ACC112 (cell line): Measurements from ENCODE around the gene NDUFB2.

Experiments
- H2AFZ ChIP-seq: fragments of 200-600 bp; sonication (generic); one replicate; pipeline ENCODE4 v1.6.0; 2017; ENCODE audit warnings: antibody characterized with exemption, low read length; ENCODE audit not compliant: unreplicated experiment
- H3K27ac ChIP-seq: fragments of 200-600 bp; sonication (generic); 2 replicates; pipeline ENCODE4 v1.5.1; 2014; ENCODE audit warnings: low read depth, mild to moderate bottlenecking, antibody characterized with exemption, low read length, moderate library complexity
- H3K27me3 ChIP-seq: fragments of 200-600 bp; sonication (generic); 2 replicates; pipeline ENCODE4 v1.6.1; 2014; ENCODE audit warnings: mild to moderate bottlenecking, antibody characterized with exemption, low read length, moderate library complexity, mixed read lengths; ENCODE audit not compliant: insufficient read depth
- H3K36me3 ChIP-seq: fragments of 200-600 bp; sonication (generic); 2 replicates; pipeline ENCODE4 v1.6.1; 2016; ENCODE audit warnings: mild to moderate bottlenecking, antibody characterized with exemption, low read length, moderate library complexity, mixed read lengths; ENCODE audit not compliant: insufficient read depth
- H3K4me1 ChIP-seq: fragments of 200-600 bp; sonication (generic); one replicate; pipeline ENCODE4 v1.6.1; 2016; ENCODE audit warnings: low read length, mixed read lengths; ENCODE audit not compliant: insufficient read depth, unreplicated experiment, control insufficient read depth
- H3K4me3 ChIP-seq: fragments of 200-600 bp; sonication (generic); 2 replicates; pipeline ENCODE4 v1.5.1; 2014; ENCODE audit warnings: mild to moderate bottlenecking, low read depth, low read length
- H3K79me2 ChIP-seq: fragments of 200-600 bp; sonication (generic); one replicate; pipeline ENCODE4 v1.6.0; 2016; ENCODE audit warnings: low read length; ENCODE audit not compliant: control insufficient read depth, unreplicated experiment, insufficient read depth

Gene NDUFB2

DNA sequence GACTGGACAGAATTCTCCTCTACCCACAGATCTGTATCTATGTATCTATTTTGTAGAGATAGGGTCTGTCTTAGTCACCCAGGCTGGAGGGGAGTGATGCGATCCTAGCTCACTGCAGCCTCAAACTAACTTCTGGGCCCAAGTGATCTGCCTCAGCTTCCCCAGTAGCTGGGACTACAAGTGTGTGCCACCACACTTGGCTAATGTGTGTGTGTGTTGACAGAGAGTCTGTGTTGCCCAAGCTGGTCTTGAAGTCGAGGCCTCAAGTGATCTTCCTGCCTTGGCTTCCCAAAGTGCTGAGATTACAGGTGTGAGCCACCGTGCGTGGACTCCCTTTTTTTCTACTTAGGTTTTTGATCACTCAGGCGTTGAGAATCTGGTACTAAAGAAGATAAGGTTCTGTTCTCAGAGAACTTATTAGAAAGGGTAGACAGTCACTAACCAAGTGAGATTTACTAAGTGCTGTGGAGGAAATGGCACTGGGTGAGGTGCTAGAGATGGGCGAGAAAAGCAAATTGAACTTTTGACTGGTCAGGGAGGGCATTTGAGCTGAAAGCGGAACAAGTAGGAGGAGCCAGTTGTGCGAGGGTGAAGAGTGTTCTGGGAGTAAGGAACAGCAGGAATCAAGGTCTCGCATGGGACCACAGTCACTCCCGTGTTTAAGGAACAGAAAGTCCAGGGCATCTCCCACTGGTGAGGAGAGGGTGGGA lies 18.0 kb downstream of the NDUFB2 start:
- Histone ChIP-seq H3K4me3 (no peak overlapping the region), H3K79me2 (no peaks in the 10 kb centered on the region), H3K36me3 (peaks cover 3% of the 10 kb centered on the region; the same call in 1 of the 2 replicates), H3K4me1 (no peaks in the 10 kb centered on the region), H2AFZ (no peak overlapping the region), H3K27me3 (no peaks in the 10 kb centered on the region), H3K27ac (no peak overlapping the region)

GRCh38 chr7:140719721-140720120 lies 23.2 kb downstream of the NDUFB2 start:
- H2AFZ ChIP-seq, result no peak overlapping the region
- no peaks in the 10 kb centered on the region for H3K36me3 ChIP-seq
- no peaks in the 10 kb centered on the region for H3K4me1 ChIP-seq
- no peak overlapping the region for H3K4me3 ChIP-seq
- no peak overlapping the region for H3K27ac ChIP-seq
- H3K79me2 ChIP-seq, result no peaks in the 10 kb centered on the region
- H3K27me3 ChIP-seq, result no peaks in the 10 kb centered on the region

- no peak overlapping the region for H2AFZ ChIP-seq
- no peak overlapping the region for H3K27ac ChIP-seq
- no peaks in the 10 kb centered on the region for H3K36me3 ChIP-seq
- no peaks in the 10 kb centered on the region for H3K27me3 ChIP-seq
- H3K4me3 ChIP-seq, result no peak overlapping the region
- H3K4me1 ChIP-seq, result no peaks in the 10 kb centered on the region
- H3K79me2 ChIP-seq, result no peaks in the 10 kb centered on the region
These were observed 25.7 kb downstream of the NDUFB2 start for GRCh38 chr7:140722254-140722653.

DNA sequence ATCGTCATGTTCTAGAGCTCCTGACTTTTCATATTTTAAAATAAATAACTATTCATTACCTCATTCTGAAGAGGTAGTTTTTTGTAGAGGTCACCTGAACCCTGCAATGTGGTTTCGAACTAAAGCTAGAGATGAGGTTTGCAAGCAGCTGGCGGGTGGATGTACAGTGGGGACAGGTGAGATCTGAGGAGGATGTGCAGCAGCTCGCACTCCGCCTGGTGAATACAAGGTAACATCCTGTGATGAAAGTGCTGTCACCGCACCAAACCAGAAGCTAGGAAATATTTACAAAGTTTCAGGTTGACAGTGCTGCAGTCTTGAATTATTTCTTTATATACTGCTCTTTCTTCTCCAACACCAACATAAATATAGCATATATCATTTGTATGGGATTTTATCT lies 26.5 kb downstream of the NDUFB2 start:
- Histone ChIP-seq H3K4me3 (no peak overlapping the region), H3K79me2 (no peaks in the 10 kb centered on the region), H3K4me1 (peaks cover 5% of the 10 kb centered on the region), H3K27ac (no peak overlapping the region), H3K36me3 (no peaks in the 10 kb centered on the region), H2AFZ (no peak overlapping the region), H3K27me3 (no peaks in the 10 kb centered on the region)

DNA sequence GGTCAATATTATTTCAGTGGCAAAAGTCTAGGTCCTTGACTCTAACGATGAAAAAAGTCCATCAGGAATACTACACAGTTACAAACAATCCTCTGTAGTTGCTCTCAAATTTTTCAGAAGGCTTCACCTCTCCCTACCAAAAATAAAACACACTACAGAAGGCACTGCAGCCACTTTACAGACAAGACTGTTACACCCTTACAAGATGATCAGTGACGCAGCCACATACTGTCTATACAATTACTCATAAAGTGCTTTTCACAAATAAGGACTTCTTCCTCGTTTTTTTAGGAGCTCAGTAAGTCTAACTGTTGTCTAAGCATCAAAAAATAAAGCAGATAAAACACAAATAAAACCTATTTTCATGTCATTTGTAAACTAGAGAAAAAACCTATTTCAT lies 27.1 kb downstream of the NDUFB2 start:
- Histone ChIP-seq H3K4me3 (no peak overlapping the region), H3K4me1 (peaks cover 9% of the 10 kb centered on the region), H3K79me2 (no peaks in the 10 kb centered on the region), H3K27me3 (no peaks in the 10 kb centered on the region), H2AFZ (no peak overlapping the region), H3K36me3 (no peaks in the 10 kb centered on the region), H3K27ac (no peak overlapping the region)

DNA sequence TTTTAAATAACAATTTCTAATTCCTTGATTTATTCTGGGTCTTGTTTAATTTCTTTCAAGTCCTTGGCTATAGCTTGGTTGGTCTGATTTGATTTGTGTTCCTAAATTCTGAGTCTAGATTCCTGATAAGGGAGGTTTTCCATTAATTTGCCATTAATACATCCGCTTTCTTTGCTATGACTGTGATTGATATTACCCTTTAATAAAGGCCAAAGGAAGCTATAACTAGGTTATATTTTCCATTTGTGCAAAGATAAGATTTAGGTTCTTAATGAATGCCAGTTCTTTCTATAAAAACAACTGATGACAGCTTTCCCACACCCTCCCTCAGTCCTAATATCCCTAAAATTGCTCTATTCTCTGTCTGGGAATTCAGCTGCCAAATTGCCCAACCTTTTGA lies 28.2 kb downstream of the NDUFB2 start:
- Histone ChIP-seq H3K27me3 (no peaks in the 10 kb centered on the region), H3K79me2 (no peaks in the 10 kb centered on the region), H3K27ac (no peak overlapping the region), H2AFZ (no peak overlapping the region), H3K4me3 (no peak overlapping the region), H3K36me3 (no peaks in the 10 kb centered on the region), H3K4me1 (peaks cover 9% of the 10 kb centered on the region)

- peaks cover 9% of the 10 kb centered on the region for H3K4me1 ChIP-seq
- H3K79me2 ChIP-seq, result no peaks in the 10 kb centered on the region
- H3K36me3 ChIP-seq, result no peaks in the 10 kb centered on the region
- no peak overlapping the region for H3K4me3 ChIP-seq
- no peak overlapping the region for H2AFZ ChIP-seq
- H3K27ac ChIP-seq, result no peak overlapping the region
- H3K27me3 ChIP-seq, result no peaks in the 10 kb centered on the region
These were observed 29.8 kb downstream of the NDUFB2 start for GRCh38 chr7:140726281-140726680.

DNA sequence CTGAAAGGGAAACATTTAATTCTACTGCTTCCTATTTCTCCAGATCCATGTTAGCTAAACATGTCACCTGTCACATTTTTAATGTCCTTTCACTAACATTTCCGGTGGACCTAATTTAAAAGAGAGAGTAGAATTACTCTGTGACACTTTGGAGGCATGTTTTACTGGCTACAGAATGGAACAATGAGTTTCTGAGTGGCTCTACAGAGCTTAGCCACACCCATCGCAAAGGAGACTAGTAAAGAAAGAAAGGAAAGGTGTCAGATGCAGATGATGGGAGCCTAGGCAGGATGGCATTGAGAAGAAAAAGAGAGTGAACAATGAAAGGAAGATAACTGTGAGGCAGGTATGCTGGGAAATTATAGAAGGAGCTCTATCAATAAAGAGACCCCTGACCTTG lies 35.9 kb downstream of the NDUFB2 start:
- no peaks in the 10 kb centered on the region for H3K79me2 ChIP-seq
- H3K27me3 ChIP-seq, result no peaks in the 10 kb centered on the region
- H3K4me1 ChIP-seq, result peaks cover 9% of the 10 kb centered on the region
- no peak overlapping the region for H3K4me3 ChIP-seq
- H3K36me3 ChIP-seq, result no peaks in the 10 kb centered on the region; the same call in 1 of the 2 replicates
- H2AFZ ChIP-seq, result no peak overlapping the region
- no peak overlapping the region for H3K27ac ChIP-seq

GRCh38 chr7:140734096-140734495 lies 37.6 kb downstream of the NDUFB2 start:
- H3K4me1 ChIP-seq, result no peaks in the 10 kb centered on the region
- no peaks in the 10 kb centered on the region for H3K79me2 ChIP-seq
- no peak overlapping the region for H2AFZ ChIP-seq
- no peaks in the 10 kb centered on the region; the same call in 1 of the 2 replicates for H3K36me3 ChIP-seq
- no peak overlapping the region for H3K27ac ChIP-seq
- no peak overlapping the region for H3K4me3 ChIP-seq
- no peaks in the 10 kb centered on the region for H3K27me3 ChIP-seq

GRCh38 chr7:140734729-140735128 lies 38.2 kb downstream of the NDUFB2 start:
- no peak overlapping the region for H3K27ac ChIP-seq

DNA sequence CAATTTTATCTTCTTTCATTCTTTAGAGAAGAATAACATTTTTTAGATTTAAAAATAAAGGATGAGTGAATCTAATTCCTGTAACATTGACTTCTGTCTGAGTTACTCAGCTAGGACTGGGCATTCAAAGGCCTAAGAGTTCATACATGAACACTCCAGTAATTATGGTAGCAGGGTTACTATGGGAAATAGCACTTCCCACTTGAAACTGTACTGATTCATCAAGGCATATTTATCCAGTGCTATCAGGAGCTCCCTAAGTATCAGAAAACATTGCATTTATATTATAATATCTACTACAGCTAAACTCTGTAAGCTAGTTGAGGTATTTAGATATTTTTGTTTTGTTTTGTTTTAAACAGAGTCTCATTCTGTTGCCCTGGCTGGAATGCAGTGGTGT lies 41.8 kb downstream of the NDUFB2 start:
- H3K27ac ChIP-seq, result no peak overlapping the region
- H3K79me2 ChIP-seq, result no peaks in the 10 kb centered on the region
- H2AFZ ChIP-seq, result no peak overlapping the region
- H3K4me1 ChIP-seq, result peaks cover 4% of the 10 kb centered on the region
- H3K36me3 ChIP-seq, result no peaks in the 10 kb centered on the region; the same call in 1 of the 2 replicates
- H3K27me3 ChIP-seq, result no peaks in the 10 kb centered on the region
- no peak overlapping the region for H3K4me3 ChIP-seq

More at GRCh38 chr7:140734729-140735128, 38.2 kb downstream of the NDUFB2 start:
- Histone ChIP-seq H2AFZ (no peak overlapping the region), H3K27me3 (no peaks in the 10 kb centered on the region), H3K79me2 (no peaks in the 10 kb centered on the region), H3K4me3 (no peak overlapping the region), H3K36me3 (no peaks in the 10 kb centered on the region; the same call in 1 of the 2 replicates), H3K4me1 (no peaks in the 10 kb centered on the region)
